ENCODE results near the gene TNNC2. TPM values are rescaled to one million over a fixed set of nuclear protein-coding genes. Genes with fewer than 3 reads are reported as not detected.
"Not testable (repeated sequence)": the region's sequence is repeated elsewhere in the genome, so short reads cannot be mapped to it uniquely, and the experiment has no call there.

TNNC2 gene
- polyA plus RNA-seq, 1 of the 3 experiments (the other 2 are of a cell fraction), result 1.1 TPM

GRCh38 chr20:45798935-45799642, 28.0 kb downstream of the TNNC2 start:
- no peaks in the 10 kb centered on the region for H3K9me2 ChIP-seq
- no peak overlapping the region for H3K9ac ChIP-seq
- DNase-seq, result peak; percentile 71
- no peak overlapping the region for H2AFZ ChIP-seq (ENCODE audit: low read depth)
- H3K27me3 ChIP-seq (ENCODE audit: insufficient read depth), result no peaks in the 10 kb centered on the region
- peaks cover 41 to 48% of the 10 kb centered on the region in 2 experiments for H3K36me3 ChIP-seq (replicated peaks in 1 of 2; ENCODE audit: control insufficient read depth in 1 of 2, insufficient read depth in 2 of 2, low read length in 1 of 2)
- no peaks in the 10 kb centered on the region for H4K20me1 ChIP-seq (ENCODE audit: insufficient read depth)
- H3K9me3 ChIP-seq, result no peaks in the 10 kb centered on the region
- H3F3A ChIP-seq (replicated peaks; ENCODE audit: insufficient read depth), result peaks cover 9% of the 10 kb centered on the region
- H3K27ac ChIP-seq (ENCODE audit: low read depth in 2 of 2, low read length in 1 of 2), result peak overlapping the region in 1 of 2 experiments; percentile 1; a peak in 1 of 4 replicates
- H3K4me2 ChIP-seq, result no peak overlapping the region
- ChIA-PET CTCF (interaction anchor here (0.6 to 2.1 kb wide), 42 partner anchors 8 to 208 kb away, joined by 3 to 19 read pairs (median 4); partner anchors contain the start of genes PCIF1, SNX21, UBE2C and ZSWIM1), POLR2A (interaction anchor here (0.7 to 1.4 kb wide), 2 partner anchors 34 to 100 kb away, joined by 3 read pairs; partner anchors contain the start of gene SNX21)
- WGBS (ENCODE audit: low lambda C conversion rate), result 33% methylated on average over 4 of the region's 4 CpGs
- no peak overlapping the region for H3K4me3 ChIP-seq (ENCODE audit: low read depth in 2 of 2, low read length in 1 of 2)
- H3K79me2 ChIP-seq (ENCODE audit: insufficient read depth), result 0 out of 2 replicates have a peak, but pooled peaks cover 3% of the 10 kb centered on the region
- no peaks in the 10 kb centered on the region for H3K4me1 ChIP-seq (ENCODE audit: control insufficient read depth in 1 of 2, insufficient read depth in 2 of 2, low read depth in 1 of 2, low read length in 1 of 2)
- TF ChIP-seq ELF1 (IDR thresholded peaks at IDR 0.05) (peak; percentile 38; the same call in 1 of the 2 replicates), RAD21 (IDR thresholded peaks at IDR 0.05; ENCODE audit: low read length) (peak; percentile 76), SMC3 (IDR thresholded peaks at IDR 0.05; ENCODE audit: low read depth, low read length) (peak; percentile 47), JUND (IDR thresholded peaks at IDR 0.05) (no peak), CTCF (IDR thresholded peaks at IDR 0.05) (peak; percentile 76)

GRCh38 chr20:45797955-45798354, 29.2 kb downstream of the TNNC2 start:
- Histone ChIP-seq H3K36me3 (replicated peaks in 1 of 2; ENCODE audit: control insufficient read depth in 1 of 2, insufficient read depth in 2 of 2, low read length in 1 of 2) (peaks cover 40 to 46% of the 10 kb centered on the region in 2 experiments), H3K79me2 (ENCODE audit: insufficient read depth) (peaks cover 12% of the 10 kb centered on the region)
- H3K9me3 ChIP-seq; H3K4me3 ChIP-seq (ENCODE audit: low read depth in 2 of 2, low read length in 1 of 2); H3K27me3 ChIP-seq (ENCODE audit: insufficient read depth); H2AFZ ChIP-seq (ENCODE audit: low read depth); H3K4me1 ChIP-seq (ENCODE audit: control insufficient read depth in 1 of 2, insufficient read depth in 2 of 2, low read depth in 1 of 2, low read length in 1 of 2); DNase-seq; H3K9ac ChIP-seq; H3K9me2 ChIP-seq; POLR2A ChIA-PET; H4K20me1 ChIP-seq (ENCODE audit: insufficient read depth); H3F3A ChIP-seq (replicated peaks; ENCODE audit: insufficient read depth); H3K4me2 ChIP-seq; H3K27ac ChIP-seq (ENCODE audit: low read depth in 2 of 2, low read length in 1 of 2): not testable (repeated sequence)
- 98% methylated on average over 3 of the region's 3 CpGs for WGBS (ENCODE audit: low lambda C conversion rate)
- CTCF ChIA-PET, result interaction anchor here (1.0 to 2.1 kb wide), 6 partner anchors 8 to 86 kb away, joined by 4 to 13 read pairs (median 10); partner anchors contain the start of gene UBE2C

- H3K27me3 ChIP-seq (ENCODE audit: insufficient read depth); H2AFZ ChIP-seq (ENCODE audit: low read depth); H3K4me3 ChIP-seq (ENCODE audit: low read depth in 2 of 2, low read length in 1 of 2); H3K4me1 ChIP-seq (ENCODE audit: control insufficient read depth in 1 of 2, insufficient read depth in 2 of 2, low read depth in 1 of 2, low read length in 1 of 2); CTCF ChIA-PET; H3K9ac ChIP-seq; H3K9me2 ChIP-seq; DNase-seq; H3K9me3 ChIP-seq; H3K4me2 ChIP-seq; H4K20me1 ChIP-seq (ENCODE audit: insufficient read depth); H3K27ac ChIP-seq (ENCODE audit: low read depth in 2 of 2, low read length in 1 of 2); H3F3A ChIP-seq (replicated peaks; ENCODE audit: insufficient read depth); POLR2A ChIA-PET: not testable (repeated sequence)
- peaks cover 16% of the 10 kb centered on the region for H3K79me2 ChIP-seq (ENCODE audit: insufficient read depth)
- no CpG with 5 or more reads among the region's 1 CpG for whole genome bisulfite sequencing (ENCODE audit: low lambda C conversion rate)
- H3K36me3 ChIP-seq (replicated peaks in 1 of 2; ENCODE audit: control insufficient read depth in 1 of 2, insufficient read depth in 2 of 2, low read length in 1 of 2), result peaks cover 36 to 42% of the 10 kb centered on the region in 2 experiments
Measured at GRCh38 chr20:45797510-45797909, 29.6 kb downstream of the TNNC2 start.

All from SK-N-SH (cell line).